GM08714 (cell line): ENCODE data around the gene CCR3.

Experiments
- H3K4me3 ChIP-seq: fragments of 200-500 bp; sonication (Bioruptor generic); 2 replicates; pipeline ENCODE4 v1.5.1; 2014; ENCODE audit warnings: mild to moderate bottlenecking, low read length, inconsistent platforms
- ZNF274 ChIP-seq: IDR thresholded peaks from 2 replicates; pipeline ENCODE4 v1.6.1; 2012; ENCODE audit warnings: mild to moderate bottlenecking, low read depth, low read length

CCR3 gene

GRCh38 chr3:46316206-46316605, 73.9 kb downstream of the CCR3 start:
- H3K4me3 ChIP-seq, result no peak overlapping the region
- TF ChIP-seq ZNF274, result no peak
